EH (cell line): ENCODE measurements around the gene ZNF85.
"Not testable (repeated sequence)": the region's sequence is repeated elsewhere in the genome, so short reads cannot be mapped to it uniquely, and the experiment has no call there.

ENCODE experiments used
- DNase-seq: peaks from one replicate; pipeline ENCODE4 v3.0.0-alpha.2; 2015; ENCODE audit warnings: low read depth

ZNF85 gene

DNA sequence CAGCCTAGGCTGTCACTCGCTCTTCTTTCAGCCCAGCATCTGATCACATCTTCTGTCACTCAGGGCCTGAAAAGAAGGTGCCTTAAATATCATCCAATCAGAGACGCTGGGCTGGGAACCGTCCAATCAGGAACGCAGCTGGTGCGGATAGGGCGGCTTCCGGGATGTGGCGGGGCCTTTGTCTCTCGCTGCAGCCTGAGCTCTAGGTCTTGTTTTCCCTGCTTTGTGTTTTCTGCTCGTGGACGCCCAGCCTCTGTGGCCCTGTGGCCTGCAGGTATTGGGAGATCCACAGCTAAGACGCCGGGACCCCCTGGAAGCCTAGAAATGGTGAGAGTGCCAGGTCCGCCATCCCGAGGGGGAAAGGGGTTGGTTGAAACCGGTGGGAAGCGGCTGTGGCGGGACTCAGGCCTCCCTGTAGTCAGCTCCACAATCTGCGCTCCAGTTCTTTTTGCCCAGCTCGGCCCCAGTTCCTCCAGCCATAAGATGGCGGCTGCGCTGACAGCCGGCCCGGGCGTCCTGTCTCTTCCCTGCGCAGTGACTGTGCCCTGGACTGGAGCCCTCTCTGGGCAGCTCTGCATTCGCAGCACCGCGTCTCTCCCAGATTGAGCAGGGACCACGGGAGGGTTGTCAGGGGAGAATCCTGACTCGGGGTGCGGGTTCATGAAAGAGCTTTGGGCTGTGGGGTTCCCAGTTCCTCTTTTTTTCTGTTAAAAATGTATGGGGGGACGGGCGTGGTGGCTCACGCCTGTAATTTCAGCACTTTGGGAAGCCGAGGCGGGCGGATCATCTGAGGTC, at the start of gene ZNF85:
Gene ZNF85 (plus strand): TSS at position 175 of the 795 bp plus-strand sequence. CDS start 150 bp downstream, at position 325.
- peak; percentile 94 for DNase-seq

DNA sequence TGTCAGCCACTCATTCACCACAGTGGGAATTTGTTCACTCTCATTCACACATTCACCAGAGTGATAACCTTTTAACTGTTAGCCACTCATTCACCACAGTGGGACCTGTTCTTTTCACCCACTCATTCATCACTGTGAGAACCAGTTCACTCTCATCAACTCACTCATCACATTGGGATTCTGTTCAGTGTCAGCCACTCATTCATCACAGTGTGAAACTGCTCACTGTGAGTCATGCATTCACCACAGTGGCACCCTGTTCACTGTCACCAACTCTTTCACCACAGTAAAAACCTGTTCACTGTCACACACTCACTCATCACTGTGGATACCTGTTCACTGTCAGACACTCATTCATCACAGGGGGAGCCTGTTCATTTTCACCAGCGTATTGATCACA, 43.5 kb upstream of the ZNF85 start:
- no peak for DNase-seq

DNA sequence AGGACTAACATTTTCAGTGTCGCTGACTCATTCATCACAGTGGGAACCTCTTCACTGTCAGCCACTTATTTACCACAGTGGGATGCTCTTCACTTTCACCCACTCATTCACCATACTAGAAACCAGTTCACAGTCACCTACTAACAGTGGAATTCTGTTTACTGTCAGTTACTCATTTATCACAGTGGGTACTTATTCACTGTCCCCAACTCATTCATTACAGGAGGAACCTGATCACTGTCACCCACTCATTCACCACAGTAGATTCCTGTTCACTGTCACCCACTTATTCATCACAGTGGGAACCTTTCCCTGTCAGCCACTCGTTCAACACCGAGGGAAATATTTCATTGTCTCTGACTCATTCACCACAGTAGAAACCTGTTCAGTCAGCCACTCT, 10.1 kb upstream of the ZNF85 start:
- DNase-seq: no peak

- no peak for DNase-seq
Measured at GRCh38 chr19:20925481-20925880, 2.4 kb downstream of the ZNF85 start.

GRCh38 chr19:20926796-20927195, 3.7 kb downstream of the ZNF85 start:
- peak; percentile 4 for DNase-seq

- peak; percentile 79 for DNase-seq
Measured at GRCh38 chr19:20928371-20928770, 5.3 kb downstream of the ZNF85 start.

DNA sequence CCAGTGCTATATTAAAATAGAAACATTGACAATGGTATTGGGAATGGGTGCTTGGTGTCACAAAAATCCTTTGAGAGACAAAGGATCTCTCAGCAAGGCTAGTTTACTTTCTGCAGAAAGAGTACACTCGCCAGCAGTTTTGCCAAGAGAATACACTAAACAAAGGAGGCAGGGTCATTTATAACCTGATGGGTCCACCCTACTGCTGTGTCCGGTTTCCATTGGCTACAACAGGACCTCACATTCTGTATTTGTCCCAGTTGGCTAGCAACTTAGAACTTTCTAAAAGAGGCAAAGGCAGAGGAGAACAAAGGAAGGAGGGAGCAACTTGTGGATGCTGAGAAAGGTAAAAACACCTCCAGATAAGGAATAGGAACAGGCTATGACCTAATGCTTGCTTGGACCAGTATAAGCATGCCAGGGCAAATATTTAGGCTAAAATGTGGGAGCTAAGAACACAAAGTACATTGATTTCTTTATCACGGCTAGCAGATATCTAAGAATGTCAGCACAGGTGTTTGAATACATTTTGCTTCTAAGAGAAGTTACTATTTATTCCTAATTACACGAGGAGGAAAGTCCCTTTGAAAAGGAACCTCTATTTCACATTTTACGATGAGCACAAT, 13.4 kb downstream of the ZNF85 start:
- not testable (repeated sequence) for DNase-seq

DNA sequence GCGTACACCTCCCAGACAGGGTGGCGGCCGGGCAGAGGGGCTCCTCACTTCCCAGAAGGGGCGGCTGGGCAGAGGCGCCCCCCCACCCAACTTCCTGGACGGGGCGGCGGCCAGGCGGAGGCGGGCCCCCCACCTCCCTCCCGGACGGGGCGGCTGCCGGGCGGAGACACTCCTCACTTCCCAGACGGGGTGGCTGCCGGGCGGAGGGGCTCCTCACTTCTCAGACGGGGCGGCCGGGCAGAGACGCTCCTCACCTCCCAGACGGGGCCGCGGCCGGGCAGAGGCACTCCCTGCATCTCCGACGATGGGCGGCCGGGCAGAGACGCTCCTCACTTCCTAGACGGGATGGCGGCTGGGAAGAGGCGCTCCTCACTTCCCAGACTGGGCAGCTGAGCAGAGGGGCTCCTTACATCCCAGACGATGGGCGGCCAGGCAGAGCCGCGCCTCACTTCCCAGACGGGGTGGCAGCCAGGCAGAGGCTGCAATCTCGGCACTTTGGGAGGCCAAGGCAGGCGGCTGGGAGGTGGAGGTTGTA, 29.6 kb downstream of the ZNF85 start:
- DNase-seq: not testable (repeated sequence)

DNA sequence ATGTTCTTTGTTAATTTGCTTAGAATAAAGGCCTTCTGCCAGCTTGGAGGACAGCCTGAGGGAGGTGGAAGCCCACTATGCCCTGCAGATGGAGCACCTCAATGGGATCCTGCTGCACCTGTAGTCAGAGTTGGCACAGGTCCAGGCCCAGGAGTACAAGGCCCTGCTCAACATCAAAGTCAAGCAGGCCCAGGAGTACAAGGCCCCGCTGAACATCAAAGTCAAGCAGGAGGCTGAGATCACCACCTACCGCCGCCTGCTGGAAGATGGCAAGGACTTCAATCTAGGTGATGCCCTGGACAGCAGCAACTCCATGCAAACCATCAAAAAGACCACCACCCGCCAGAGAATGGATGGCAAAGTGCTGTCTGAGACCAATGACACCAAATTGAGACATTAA, 41.7 kb downstream of the ZNF85 start:
- no peak for DNase-seq

- no peak for DNase-seq
Measured at GRCh38 chr19:20968092-20968491, 45.0 kb downstream of the ZNF85 start.

DNA sequence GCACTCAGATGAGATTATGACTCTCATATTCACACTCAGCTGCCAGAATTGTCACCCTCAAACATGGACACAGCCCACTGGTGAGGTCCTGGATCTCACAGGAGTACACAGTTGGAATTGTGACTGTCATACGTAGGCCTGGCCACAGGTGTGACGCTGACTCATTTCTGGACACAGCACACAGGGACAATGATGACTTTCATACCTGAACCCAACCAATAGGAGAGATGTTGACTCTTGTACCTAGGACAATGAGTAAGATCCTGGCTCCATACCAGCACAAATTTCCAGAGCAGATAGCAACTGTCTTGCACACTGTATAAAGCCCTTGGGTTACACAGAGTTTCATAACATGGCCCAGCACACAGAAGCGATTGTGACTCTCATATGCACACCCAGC, 46.4 kb downstream of the ZNF85 start:
- DNase-seq: no peak

- DNase-seq: no peak
Measured at GRCh38 chr19:20969898-20970297, 46.8 kb downstream of the ZNF85 start.

- not testable (repeated sequence) for DNase-seq
Measured at GRCh38 chr19:20992788-20993187, 69.7 kb downstream of the ZNF85 start.

DNA sequence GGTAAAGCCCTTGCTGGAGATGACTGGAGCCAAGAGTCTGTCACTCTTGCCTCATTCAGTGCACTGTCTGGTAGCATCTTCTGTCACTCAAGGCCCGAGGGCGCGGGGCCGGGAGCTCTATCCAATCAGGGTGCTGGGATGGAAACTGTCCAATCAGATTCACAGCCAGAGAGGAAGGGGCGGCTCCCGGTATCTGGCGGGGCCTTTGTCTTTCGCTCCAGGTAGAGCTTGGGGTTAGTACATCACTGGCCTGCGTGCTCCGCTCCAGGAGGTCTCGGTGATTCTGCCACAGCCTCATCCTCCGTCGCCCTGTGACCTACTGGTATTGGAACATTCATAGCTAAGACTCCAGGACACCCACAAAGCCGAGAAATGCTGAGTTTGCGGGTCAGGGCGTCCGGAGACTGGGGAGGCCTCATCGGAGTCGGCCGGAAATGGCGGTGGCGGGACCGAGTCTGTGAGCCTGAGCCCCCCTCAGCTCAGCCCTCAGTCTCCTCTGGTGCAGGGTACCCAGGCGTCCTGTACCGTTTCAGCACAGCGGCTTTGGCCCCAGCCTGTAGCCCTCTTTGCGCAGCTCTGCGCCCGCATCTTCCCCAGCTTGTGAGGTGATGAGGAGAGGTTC, 76.8 kb downstream of the ZNF85 start:
- DNase-seq: peak; percentile 92
